ENCODE results near the gene BTRC. TPM values are rescaled to one million over a fixed set of nuclear protein-coding genes. Genes with fewer than 3 reads are reported as not detected.
A peak's percentile ranks its signal among the peaks of the same experiment; 100 is the strongest.

The BTRC gene
- polyA plus RNA-seq, 2 of the 4 experiments (the other 2 are of a cell fraction), result 8.0 to 23.1 TPM

GRCh38 chr10:101442456-101442800 lies 88.5 kb downstream of the BTRC start:
- WGBS (ENCODE audit: missing lambda C conversion rate), result 31% methylated on average over 3 of the region's 3 CpGs
- TF ChIP-seq EHMT2 (IDR thresholded peaks at IDR 0.05; ENCODE audit: low read depth) (no peak), TFCP2L1 (CRISPR knock-in tag; IDR thresholded peaks at IDR 0.05) (no peak), HMGXB4 (CRISPR knock-in tag; IDR thresholded peaks at IDR 0.05; ENCODE audit: borderline replicate concordance) (no peak), CTCF (IDR thresholded peaks at IDR 0.05) (peak; percentile 19; the same call in 1 of the 3 replicates), CBX8 (IDR thresholded peaks at IDR 0.05) (no peak), ZSCAN20 (CRISPR knock-in tag; IDR thresholded peaks at IDR 0.05) (no peak), MAZ (IDR thresholded peaks at IDR 0.05; ENCODE audit: borderline replicate concordance, low read depth, low read length) (no peak)
- ATAC-seq (no peak), DNase-seq (ENCODE audit: low read depth in 1 of 2, low spot score in 1 of 2) (no peak), FAIRE-seq (no peak)
- H3K4me3 ChIP-seq, result no peak overlapping the region
- H3K9me3 ChIP-seq, result no peaks in the 10 kb centered on the region
- H3K27ac ChIP-seq, result no peak overlapping the region
- H3K4me2 ChIP-seq, result no peak overlapping the region
- H3K4me1 ChIP-seq, result peaks cover 5% of the 10 kb centered on the region; the same call in 1 of the 3 replicates
- ChIA-PET POLR2A (no interaction called here), CTCF (interaction anchor here (0.8 to 9.7 kb wide), 20 partner anchors 9 to 227 kb away, joined by 3 to 135 read pairs (median 4); partner anchors contain the start of gene BTRC)

GRCh38 chr10:101444058-101444898 lies 90.3 kb downstream of the BTRC start:
- TF ChIP-seq RAD21 (conservative IDR thresholded peaks at IDR 0.05 in 1 of 2, IDR thresholded peaks at IDR 0.05 in 1 of 2) (peak in 1 of 2 experiments; percentile 16; a peak in 2 of 5 replicates), CTCF (IDR thresholded peaks at IDR 0.05) (peak; percentile 52), SMC3 (IDR thresholded peaks at IDR 0.05) (no peak)
- TF ChIP-seq, protein P1, sequence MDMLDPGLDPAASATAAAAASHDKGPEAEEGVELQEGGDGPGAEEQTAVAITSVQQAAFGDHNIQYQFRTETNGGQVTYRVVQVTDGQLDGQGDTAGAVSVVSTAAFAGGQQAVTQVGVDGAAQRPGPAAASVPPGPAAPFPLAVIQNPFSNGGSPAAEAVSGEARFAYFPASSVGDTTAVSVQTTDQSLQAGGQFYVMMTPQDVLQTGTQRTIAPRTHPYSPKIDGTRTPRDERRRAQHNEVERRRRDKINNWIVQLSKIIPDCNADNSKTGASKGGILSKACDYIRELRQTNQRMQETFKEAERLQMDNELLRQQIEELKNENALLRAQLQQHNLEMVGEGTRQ (IDR thresholded peaks at IDR 0.05), result no peak
- Histone ChIP-seq H3K27ac (no peak overlapping the region), H3K9me3 (no peaks in the 10 kb centered on the region), H3K4me1 (no peaks in the 10 kb centered on the region), H3K4me3 (no peak overlapping the region), H3K4me2 (no peak overlapping the region)
- ChIA-PET CTCF (interaction anchor here (0.6 to 9.7 kb wide), 28 partner anchors 8 to 338 kb away, joined by 3 to 135 read pairs (median 4); no protein-coding TSS in a partner anchor), POLR2A (no interaction called here)
- DNase-seq (ENCODE audit: low read depth in 1 of 2, low spot score in 1 of 2) (peak; percentile 14 to 29), ATAC-seq (peak; percentile 58 to 65; a peak in 4 of 6 replicates), FAIRE-seq (peak; percentile 46)
- 80% methylated on average over 2 of the region's 2 CpGs for WGBS (ENCODE audit: missing lambda C conversion rate)

DNA sequence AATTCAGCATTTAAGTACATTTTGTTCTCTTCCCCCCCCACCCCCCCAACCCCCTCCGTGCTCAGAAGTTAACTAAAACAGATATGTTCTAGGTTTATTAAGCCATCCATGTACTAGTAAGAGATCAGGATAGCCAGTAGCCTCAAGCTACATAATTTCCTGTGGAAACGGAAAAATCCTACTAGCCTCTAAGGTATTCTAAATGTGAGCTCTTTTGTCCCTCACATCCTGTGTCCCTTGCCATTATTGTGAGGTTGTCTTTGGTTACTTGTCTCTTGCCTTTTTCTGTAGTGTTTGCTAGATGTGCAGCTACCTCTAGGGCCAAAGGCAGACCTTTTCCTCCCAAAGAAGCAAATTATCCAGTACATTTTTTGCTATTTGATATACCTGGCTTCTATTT lies 92.1 kb downstream of the BTRC start:
- POLR2A ChIA-PET, result no interaction called here
- CTCF ChIA-PET, result interaction anchor here (0.7 to 9.7 kb wide), 6 partner anchors 11 to 230 kb away, joined by 3 to 135 read pairs (median 4); no protein-coding TSS in a partner anchor
- DNase-seq (ENCODE audit: low read depth in 1 of 2, low spot score in 1 of 2) (no peak), FAIRE-seq (no peak), ATAC-seq (no peak)
- Histone ChIP-seq H3K4me2 (no peak overlapping the region), H3K9me3 (no peaks in the 10 kb centered on the region), H3K4me3 (no peak overlapping the region), H3K27ac (no peak overlapping the region), H3K4me1 (no peaks in the 10 kb centered on the region)
- WGBS (ENCODE audit: missing lambda C conversion rate), result 59% methylated on average over 2 of the region's 2 CpGs
- TF ChIP-seq ZSCAN20 (CRISPR knock-in tag; IDR thresholded peaks at IDR 0.05) (no peak), E2F6 (IDR thresholded peaks at IDR 0.05; ENCODE audit: borderline replicate concordance, low read depth) (no peak), POLR2AphosphoS2 (conservative IDR thresholded peaks at IDR 0.05; ENCODE audit: low read length) (no peak), SREBF2 (IDR thresholded peaks at IDR 0.05) (no peak), JUNB (IDR thresholded peaks at IDR 0.05) (no peak), FOXS1 (CRISPR knock-in tag; IDR thresholded peaks at IDR 0.05) (no peak), TP53 (CRISPR knock-in tag; IDR thresholded peaks at IDR 0.05) (no peak), MAFK (IDR thresholded peaks at IDR 0.05; ENCODE audit: partially characterized antibody) (no peak), NPAS2 (CRISPR knock-in tag; IDR thresholded peaks at IDR 0.05; ENCODE audit: borderline replicate concordance) (no peak), GATA3 (IDR thresholded peaks at IDR 0.05; ENCODE audit: borderline replicate concordance) (no peak), CEBPB (IDR thresholded peaks at IDR 0.05) (no peak), ESRRA (IDR thresholded peaks at IDR 0.05; ENCODE audit: borderline replicate concordance, low read length) (no peak), RFX5 (IDR thresholded peaks at IDR 0.05) (no peak)
- TF ChIP-seq, protein P2, sequence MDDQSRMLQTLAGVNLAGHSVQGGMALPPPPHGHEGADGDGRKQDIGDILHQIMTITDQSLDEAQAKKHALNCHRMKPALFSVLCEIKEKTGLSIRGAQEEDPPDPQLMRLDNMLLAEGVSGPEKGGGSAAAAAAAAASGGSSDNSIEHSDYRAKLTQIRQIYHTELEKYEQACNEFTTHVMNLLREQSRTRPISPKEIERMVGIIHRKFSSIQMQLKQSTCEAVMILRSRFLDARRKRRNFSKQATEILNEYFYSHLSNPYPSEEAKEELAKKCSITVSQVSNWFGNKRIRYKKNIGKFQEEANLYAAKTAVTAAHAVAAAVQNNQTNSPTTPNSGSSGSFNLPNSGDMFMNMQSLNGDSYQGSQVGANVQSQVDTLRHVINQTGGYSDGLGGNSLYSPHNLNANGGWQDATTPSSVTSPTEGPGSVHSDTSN (IDR thresholded peaks at IDR 0.05), result no peak

All from A549 (cell line).